Renal pelvis (tissue), 4 donors: Measurements from ENCODE around the gene DOCK3. TPM values are rescaled to one million over a fixed set of nuclear protein-coding genes. Genes with fewer than 3 reads are reported as not detected.
A peak's percentile ranks its signal among the peaks of the same experiment; 100 is the strongest.
"Not testable (repeated sequence)": the region's sequence is repeated elsewhere in the genome, so short reads cannot be mapped to it uniquely, and the experiment has no call there.

ENCODE experiments used
- DNase-seq: peaks from one replicate; pipeline ENCODE4 v3.0.0-alpha.2; 2013
- polyA plus RNA-seq, 3 donors: library from polyadenylated mRNA; unstranded; fragments of 120-200 nt; gene quantifications; one replicate each; pipeline ENCODE4 v1.2.1, GENCODE V29; 2013; ENCODE audit not compliant: insufficient read length in 3 of 3

DOCK3 gene
- polyA plus RNA-seq, 3 donors: 1.2 to 2.1 (median 2.0) TPM

DNA sequence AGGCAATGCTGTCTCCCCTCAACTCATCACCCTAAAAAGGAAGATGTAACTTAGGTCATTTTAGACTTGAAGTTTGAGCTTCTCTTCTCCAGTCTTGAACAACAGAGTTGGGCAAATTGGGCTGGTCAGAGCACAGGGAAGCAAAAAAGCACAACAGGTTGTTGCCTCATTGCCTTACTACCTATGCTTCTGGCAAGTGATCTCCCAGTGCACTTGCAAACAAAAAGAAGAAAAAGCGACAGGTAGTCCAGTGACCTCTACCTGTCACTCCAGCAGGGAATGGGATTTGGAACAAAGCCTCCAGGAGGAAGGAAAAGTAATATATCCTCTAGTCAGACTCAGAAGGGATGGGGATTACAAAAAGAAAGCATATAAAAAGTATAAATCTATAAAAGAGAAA is 550.1 kb downstream of the DOCK3 start:
- DNase-seq: no peak

DNA sequence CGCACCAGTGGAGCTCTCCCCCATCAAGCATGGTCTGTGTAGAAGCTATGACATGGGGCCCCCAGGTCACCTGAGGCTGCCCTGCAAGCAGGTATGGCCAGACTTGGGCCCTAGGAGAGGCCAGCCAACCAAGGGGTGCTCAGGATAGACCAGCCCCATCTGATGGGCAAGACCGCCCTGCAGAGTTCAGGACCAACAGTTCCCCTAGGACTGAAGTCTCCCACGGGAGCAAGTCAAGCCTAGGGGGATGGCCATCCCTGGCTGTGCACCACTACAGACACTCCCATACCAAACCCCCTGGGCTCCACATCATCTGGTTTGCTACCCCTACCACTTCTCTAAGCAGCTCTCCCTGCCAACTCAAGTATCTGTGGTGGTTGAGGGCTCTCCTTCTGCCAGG is 568.2 kb downstream of the DOCK3 start:
- DNase-seq: no peak

DNA sequence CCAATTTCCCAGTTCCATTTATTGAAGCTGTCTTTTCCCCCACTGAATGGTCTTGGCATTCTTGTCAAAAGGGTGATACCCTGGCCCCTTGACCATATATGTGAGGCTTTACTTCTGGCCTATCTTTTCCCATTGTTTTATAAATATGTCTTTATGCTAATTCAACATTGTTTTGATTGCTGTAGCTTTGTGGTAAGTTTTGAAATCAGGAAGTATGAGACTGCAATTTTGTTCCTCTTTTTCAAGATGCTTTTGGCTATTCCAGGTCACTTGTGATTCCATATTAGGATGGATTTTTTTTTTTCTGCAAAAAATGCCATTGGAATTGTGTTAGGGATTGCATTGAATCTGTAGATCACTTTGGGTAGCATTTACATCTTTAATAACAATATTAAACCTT is 569.2 kb downstream of the DOCK3 start:
- DNase-seq: no peak

DNA sequence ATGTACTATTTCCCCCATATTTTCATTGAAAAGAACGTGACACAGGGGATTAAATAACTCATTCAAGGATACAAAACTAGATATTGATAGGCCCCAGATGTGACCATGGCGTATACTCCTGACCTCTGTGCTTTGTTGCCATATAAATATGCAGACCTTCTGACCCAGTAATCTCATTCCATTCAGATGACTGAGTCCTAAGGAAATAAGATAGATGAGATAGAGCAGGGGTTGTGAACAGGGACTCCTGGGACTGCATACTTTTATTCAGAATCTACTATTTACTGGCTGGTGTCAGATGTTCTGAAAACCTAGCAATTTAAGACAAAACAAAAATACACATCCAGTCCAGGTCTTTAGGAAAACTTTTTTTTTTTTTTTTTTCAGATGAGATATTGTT is 571.1 kb downstream of the DOCK3 start:
- DNase-seq: no peak

DNA sequence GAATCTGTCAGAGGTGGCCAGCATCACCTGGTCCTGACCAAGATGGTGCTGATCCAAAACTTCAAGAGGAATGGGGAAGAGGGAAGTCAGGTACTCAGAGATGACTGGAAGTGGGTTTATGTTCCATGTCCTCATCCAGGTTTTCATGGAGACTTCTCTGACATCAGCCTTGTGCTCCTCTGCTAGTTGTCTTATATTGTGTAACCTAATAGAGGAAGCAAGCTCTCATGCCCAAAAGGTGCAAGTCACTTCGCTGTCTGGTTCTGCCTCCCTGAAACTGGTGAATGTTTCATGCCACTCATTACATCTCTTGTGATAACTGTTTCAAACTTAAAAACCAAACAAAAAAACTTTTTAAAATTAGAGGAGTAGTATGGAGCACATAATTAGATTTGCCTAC is 583.1 kb downstream of the DOCK3 start:
- DNase-seq: no peak

DNA sequence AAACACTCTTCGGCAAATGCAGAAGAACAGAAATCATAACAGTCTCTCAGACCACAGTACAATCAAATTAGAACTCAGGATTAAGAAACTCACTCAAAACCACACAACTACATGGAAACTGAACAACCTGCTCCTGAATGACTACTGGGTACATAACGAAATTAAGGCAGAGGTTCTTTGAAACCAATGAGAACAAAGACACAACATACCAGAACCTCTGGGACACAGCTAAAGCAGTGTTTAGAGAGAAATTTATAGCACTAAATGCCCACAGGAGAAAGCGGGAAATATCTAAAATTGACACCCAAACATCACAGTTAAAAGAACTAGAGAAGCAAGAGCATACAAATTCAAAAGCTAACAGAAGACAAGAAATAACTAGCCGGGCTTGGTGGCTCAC is 589.4 kb downstream of the DOCK3 start:
- DNase-seq: not testable (repeated sequence)

DNA sequence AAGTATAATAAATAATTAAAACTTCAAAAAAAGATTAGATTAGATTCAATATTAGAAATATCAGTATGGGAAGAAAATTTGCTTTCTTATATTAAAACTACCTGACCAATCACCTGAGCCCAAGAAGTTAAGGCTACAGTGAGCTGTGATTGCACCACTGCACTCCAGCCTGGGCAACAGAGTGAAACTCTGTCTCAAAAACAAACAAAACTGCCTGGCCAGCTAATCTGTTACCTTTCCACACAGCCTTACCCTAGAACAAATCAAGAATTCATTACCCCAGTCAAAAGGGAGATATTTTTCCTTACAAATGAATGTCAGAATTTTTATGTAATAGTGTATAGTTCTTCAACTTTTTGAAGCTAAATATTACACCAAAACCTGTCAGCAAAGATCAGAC is 593.4 kb downstream of the DOCK3 start:
- DNase-seq: no peak

DNA sequence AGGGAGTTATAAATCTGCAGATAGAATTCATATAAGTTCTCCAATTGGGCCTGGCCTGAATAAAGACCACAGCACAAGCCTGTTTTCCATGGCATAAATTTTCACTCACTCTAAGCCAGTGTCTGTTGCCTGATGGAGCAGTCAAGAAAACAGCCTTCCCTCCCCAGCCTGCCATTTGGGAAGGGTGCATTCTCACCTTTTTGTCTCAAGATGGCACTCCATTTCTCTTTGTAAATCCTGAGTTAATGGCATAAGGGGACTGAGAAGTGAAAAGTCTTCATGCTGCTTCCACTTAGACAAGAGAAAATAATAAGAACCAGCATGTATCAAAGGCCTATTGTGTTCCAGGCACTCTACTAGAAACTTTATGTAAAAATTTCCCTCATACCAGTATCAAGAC is 594.7 kb downstream of the DOCK3 start:
- no peak for DNase-seq

DNA sequence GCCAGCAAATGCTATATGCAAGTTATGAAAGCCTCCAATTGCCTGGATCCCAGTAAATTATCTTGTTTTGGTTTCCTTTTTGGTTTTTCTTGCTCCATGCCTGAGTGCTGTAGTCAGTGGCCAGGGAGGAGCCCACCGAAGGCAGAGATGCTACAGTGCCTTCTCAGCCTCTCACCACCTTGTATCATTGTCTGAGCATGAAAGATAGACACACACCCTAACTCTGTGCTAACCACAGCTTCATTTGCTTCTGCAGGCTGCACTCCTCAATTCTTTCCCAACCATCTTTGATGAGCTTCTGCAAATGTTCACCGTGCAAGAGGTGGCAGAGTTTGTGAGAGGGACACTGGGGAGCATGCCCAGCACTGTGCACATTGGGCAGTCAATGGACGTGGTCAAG is 595.8 kb downstream of the DOCK3 start:
- no peak for DNase-seq

DNA sequence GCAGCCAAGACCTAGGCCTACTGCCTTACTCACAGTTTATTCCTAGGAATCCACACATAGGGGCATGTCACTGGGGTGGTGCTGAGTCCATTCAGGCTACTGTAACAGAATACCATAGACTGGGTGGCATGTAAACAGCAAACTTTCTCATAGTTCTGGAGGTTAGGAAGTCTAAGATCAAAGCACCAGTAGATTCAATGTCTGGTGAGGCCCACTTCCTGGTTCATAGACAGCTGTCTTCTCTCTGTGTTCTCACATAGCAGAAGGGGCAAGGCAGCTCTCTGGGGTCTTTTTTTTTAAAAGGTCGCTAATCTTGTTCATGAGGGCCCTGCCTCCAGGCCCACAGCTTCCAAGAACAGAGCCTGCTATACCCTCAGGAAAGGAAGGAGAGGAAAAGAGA is 596.4 kb downstream of the DOCK3 start:
- DNase-seq: no peak

DNA sequence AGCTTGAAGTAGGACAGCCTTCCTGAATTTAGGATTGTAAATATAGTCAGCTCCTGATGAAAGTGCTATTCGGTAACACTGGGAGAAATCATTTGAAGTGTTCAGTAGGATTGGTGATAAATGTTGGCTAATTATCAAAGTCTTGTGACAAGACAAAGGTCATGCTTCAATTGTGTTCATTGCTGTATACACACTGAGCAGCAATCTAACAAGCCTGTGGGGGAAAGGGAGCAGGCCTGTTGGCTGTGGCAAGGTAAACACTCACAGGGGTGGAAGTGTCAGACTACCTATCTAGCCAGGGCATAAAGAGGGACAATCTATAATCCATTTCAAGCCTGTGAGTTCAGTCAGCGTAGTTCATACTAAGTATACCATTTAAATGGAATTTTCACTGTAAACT is 599.3 kb downstream of the DOCK3 start:
- DNase-seq: no peak

DNA sequence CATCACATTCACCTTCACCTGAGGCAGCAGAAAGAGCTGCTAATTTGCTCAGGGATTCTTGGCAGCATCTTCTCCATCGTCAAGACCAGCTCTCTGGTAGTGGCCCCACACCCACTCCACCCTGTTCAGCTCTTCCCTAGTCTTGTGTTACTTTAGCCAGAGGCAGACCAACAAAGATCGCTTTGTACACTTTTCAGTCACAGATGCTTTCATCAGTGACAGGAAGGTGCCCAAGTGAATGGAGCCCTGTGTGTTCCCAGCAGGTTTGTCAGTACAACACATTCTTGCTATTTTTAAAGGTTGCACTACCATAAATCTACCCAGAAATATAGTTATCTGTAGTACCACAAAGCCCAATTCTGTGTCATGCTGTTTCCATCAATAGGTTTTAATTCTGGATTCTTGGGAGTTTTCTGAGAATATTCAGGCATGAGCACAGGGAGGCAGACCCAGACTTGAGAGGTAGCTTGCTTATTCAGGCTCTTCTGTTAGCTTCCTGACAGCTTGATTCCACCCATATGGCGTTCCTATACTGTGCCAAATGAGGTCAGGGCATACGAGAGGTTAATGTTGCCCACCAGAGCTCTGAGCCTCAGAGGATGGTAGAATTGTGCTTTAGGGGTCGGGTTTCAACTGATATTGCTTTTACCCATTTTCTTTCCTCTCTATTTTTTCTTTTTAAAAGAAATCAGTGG is 600.5 kb downstream of the DOCK3 start:
- peak; percentile 14 for DNase-seq

DNA sequence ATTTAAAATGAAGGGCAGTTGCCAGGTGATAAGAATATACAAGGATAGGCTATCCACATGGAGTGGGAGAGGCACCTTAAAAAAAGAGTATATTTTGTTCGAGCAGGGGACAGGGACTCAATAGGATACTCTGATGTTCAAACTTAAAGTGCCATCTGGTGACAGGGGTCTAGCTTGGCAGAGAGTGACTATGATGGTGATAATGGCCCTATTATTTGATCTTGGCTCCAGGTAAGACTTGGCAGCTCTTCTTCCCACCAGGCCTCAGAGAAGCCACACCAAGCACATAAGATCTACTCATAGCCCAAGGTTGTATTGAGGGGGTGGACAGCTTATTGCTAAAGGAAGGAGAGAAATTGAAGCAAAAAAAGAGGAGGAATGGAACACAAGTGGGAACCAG is 601.3 kb downstream of the DOCK3 start:
- DNase-seq: no peak

DNA sequence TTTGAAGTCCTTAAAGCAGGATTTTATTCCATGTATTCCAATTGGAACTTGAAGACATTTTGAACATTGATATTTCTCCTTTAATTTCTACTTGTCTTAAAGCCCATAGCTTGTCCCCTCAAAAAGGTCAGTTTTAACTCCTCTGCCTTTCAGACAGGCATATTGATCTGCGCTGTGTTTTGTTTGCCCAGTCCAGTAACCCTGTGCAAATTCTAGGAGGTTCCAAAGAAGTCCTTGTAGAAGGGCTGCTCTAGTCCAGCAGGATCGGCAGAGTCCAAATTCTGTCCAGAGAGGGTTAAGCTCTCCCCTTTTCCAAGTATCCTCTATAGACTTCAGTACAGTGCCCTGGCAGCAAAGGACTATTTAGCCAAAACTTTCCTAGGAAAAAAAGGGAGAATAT is 604.7 kb downstream of the DOCK3 start:
- no peak for DNase-seq

DNA sequence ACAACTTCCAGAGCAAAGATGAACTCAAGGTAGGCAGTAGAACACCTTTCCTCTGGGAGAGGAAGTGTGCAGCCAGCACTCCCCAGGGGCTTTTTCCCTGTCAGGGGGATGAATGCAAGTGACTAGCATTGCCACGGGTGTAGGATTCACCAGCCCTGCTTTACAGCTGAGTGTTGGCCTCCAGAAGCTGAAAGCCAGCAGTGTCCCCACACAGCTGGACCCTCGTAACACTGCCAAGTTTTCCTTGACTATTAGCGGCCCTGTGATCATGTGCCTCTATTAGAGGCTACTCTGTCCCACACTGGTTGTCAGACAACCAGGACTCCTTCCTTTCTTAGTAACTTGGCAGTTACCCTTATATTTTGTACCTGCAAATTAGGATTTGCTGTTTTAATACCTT is 605.4 kb downstream of the DOCK3 start:
- DNase-seq: no peak

DNA sequence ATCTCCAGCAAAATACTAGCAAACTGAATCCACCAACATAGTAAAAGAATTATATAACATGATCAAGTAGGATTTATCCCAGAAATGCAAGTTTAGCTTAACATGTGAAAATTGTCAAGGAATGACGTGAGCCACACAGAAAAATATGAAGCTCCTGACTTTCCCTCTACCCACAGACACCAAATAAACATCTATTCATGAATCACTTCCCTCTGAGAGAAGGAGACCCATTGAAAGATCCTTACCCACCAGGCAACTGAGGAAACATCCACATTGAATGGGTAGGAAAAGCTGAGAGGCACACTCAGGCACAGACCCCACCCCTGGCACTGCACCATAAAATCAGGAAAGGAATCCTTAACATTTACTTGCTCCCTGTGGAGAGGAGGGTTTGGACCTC is 608.2 kb downstream of the DOCK3 start:
- no peak for DNase-seq

DNA sequence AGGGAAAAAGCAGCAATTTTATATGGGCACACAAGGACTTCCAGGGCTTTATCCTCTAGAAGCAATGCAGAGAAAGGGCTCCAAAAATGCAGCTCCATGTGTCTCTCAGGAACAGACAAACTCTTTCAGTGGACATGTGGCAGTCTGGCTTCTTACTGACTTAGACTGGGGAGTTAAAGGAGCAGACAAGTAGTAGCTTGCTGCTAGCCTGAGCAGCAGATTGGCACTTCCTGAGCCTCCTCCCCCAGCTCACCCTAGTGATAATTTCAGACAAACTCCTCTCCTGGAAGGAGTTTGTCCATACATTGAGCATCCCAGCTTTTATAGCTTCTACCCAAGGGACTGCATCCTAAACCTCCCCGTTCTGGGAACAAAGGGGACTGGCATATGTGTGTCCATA is 608.7 kb downstream of the DOCK3 start:
- DNase-seq: no peak

DNA sequence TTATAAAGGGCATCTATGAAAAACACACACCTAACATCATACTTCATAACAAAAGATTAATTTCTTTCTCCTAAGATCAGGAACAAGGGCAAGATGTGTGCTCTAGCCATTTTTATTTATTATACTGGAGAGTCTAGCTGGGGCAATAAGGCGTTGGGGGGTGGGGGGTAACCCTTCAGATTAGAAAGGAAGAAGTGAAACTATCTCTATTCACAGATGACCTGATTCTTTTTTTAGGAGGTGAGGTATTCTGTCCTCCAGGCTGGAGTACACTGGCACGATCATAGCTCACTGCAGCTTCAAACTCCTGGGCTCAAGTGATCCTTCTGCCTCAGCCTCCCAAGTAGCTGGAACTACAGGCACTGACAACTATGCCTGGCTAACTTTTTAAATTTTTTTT is 620.9 kb downstream of the DOCK3 start:
- DNase-seq: no peak

DNA sequence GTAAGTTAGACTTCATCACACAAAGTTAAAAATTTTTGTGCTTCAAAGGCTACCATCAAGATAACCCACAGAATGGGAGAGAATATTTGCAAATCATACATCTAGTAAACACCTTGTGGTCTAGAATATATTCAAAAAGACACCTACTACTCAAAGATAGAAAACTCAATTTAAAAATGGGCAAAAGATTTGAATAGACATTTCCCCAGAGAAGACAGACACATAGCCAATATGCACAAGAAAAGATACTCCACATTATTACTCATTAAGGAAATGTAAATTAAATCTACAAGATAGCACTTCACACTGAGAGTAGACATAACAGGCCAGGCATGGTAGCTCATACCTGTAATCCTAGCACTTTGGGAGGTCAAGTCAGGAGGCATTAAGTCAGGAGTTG is 622.6 kb downstream of the DOCK3 start:
- no peak for DNase-seq

DNA sequence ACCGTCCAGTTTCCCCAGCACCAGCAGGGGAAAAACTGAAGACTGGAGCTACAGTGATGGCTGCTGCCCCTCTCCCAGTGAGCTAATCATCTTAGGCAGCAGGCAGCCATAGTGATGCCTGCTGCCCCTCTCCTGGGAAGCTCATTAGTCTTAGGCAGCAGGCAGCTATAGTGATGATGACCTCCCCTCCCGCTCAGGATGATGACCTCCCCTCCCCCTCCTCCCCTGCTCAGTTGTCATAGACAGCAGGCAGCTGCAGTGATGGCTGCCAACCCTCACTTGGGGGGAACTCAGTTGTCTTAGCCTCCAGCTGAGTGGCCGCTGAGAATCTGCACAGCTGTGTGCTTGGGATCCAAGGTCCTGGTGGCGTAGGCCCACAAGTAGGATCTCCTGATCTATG is 629.5 kb downstream of the DOCK3 start:
- DNase-seq: no peak

DNA sequence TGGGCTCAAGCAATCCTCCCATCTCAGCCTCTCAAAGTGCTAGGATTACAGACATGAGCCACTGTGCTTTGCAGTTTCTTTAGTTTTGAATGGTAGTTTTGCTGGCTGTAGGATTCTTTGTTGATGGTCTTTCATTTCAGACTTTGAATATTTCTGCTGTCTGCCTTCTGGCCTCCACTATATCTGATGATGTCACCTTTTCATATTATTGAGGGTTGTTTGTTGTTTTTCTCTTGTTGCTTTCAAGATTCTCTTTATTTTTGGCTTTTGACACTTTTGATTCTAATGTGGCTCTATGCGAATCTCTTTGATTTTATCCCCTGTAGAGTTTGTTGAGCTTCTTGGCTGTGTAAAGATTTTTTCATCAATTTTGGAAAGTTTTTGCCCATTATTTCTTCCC is 631.4 kb downstream of the DOCK3 start:
- DNase-seq: no peak

DNA sequence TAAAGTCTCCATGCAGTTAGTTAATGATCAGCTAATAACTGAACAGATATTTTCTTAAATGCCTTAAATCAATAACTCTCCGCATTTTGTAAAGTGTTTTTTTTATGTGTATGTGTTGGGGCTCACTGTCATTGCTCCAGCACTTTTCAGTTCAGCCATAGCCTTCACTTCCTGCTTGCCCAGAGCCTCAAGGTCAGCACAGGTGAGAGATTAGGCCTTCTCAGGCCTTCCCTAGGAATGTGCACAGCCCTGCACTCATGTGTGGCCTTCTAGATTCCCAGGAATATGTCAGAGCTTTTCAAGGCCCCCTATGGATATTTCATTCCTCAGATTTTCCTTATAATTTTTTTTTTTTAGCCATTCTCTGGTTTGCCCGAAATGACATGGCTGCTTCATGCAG is 632.7 kb downstream of the DOCK3 start:
- DNase-seq: no peak

DNA sequence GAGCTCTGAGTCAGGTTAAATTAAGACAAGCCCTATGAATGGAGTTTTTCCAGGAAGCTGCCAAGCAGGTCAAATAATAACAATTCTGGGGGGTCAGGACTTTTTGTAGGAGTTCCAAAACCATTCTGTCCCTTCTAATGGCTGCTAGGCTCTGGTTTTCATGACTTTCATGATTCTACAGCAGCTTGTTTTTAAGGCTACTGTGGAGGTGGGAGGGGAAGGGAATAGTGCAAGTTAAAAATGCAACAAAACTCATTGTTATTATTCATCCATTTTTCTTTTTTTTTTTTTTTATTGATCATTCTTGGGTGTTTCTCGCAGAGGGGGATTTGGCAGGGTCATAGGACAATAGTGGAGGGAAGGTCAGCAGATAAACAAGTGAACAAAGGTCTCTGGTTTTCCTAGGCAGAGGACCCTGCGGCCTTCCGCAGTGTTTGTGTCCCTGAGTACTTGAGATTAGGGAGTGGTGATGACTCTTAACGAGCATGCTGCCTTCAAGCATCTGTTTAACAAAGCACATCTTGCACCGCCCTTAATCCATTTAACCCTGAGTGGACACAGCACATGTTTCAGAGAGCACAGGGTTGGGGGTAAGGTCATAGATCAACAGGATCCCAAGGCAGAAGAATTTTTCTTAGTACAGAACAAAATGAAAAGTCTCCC is 633.3 kb downstream of the DOCK3 start:
- DNase-seq: not testable (repeated sequence)

DNA sequence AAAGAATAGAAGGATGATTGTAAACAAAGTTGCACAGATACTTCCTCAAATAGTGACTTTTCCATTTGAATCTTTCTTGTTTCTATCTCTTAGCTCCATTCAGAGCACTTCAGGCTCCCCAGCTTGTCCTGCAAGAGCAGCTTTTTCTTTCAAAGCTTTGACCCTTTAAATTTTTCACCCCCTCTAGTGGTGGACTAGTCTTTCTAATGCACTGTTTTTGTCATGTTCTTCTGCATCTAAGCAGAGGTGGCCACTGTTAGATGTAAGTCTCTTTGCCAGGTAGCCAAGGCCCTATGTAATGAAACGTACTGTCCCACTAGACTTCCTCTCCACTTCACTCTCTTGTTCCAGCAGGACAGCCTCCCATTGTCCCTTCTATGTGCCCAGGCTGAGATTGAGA is 636.3 kb downstream of the DOCK3 start:
- DNase-seq: peak; percentile 1
